OCI-LY3 (cell line): ENCODE measurements around the gene SRPK3.

ENCODE experiments used
- H2AFZ ChIP-seq: fragments of 200-600, 300-600 bp; shearing (Covaris generic); 2 replicates; pipeline ENCODE4 v1.6.0; 2014; ENCODE audit warnings: antibody characterized with exemption, low read depth, low read length
- H3K27ac ChIP-seq: fragments of 200-600, 300-600 bp; sonication (generic); 2 replicates; pipeline ENCODE4 v1.5.1; 2014; ENCODE audit warnings: mild to moderate bottlenecking, low read length, moderate library complexity, mixed read lengths
- H3K27me3 ChIP-seq: fragments of 200-600, 300-600 bp; sonication (generic); 2 replicates; pipeline ENCODE4 v1.6.1; 2014; ENCODE audit warnings: low read depth, low read length, mixed read lengths
- H3K36me3 ChIP-seq: fragments of 200-600, 300-600 bp; sonication (generic); replicated peaks from 2 replicates; pipeline ENCODE3; 2014; ENCODE audit warnings: low read depth, low read length, mixed read lengths
- H3K4me1 ChIP-seq: fragments of 300-600, 200-600 bp; sonication (generic); 2 replicates; pipeline ENCODE4 v1.6.1; 2014; ENCODE audit warnings: low read length, mixed read lengths
- H3K4me2 ChIP-seq: fragments of 200-600, 300-600 bp; sonication (generic); 2 replicates; pipeline ENCODE4 v1.6.1; 2014; ENCODE audit warnings: low read length, mixed read lengths
- H3K4me3 ChIP-seq: fragments of 300-600, 200-600 bp; sonication (generic); 2 replicates; pipeline ENCODE4 v1.5.1; 2014; ENCODE audit warnings: antibody characterized with exemption, mild to moderate bottlenecking, low read length, moderate library complexity
- H3K79me2 ChIP-seq: fragments of 300-600, 200-600 bp; shearing (Covaris generic); 2 replicates; pipeline ENCODE4 v1.6.1; 2014; ENCODE audit warnings: mild to moderate bottlenecking, low read length, mixed read lengths
- H3K9ac ChIP-seq: fragments of 300-600, 200-600 bp; shearing (Covaris generic); 2 replicates; pipeline ENCODE4 v1.6.0; 2014; ENCODE audit warnings: mild to moderate bottlenecking, low read length, moderate library complexity
- H3K9me3 ChIP-seq: fragments of 200-600, 300-600 bp; shearing (Covaris generic); 2 replicates; pipeline ENCODE4 v1.6.1; 2014; ENCODE audit warnings: low read length, mixed read lengths; ENCODE audit not compliant: insufficient read depth
- H4K20me1 ChIP-seq: fragments of 200-600, 300-600 bp; sonication (generic); 2 replicates; pipeline ENCODE4 v1.6.1; 2016; ENCODE audit warnings: low read length, mixed read lengths; ENCODE audit not compliant: insufficient read depth
- CTCF ChIP-seq: fragments of 200-600, 300-600 bp; sonication (generic); IDR thresholded peaks from 2 replicates; pipeline ENCODE4 v1.5.1; 2014; ENCODE audit warnings: antibody characterized with exemption, low read length, low read depth
- EZH2phosphoT487 ChIP-seq: fragments of 200-600 bp; shearing (Covaris generic); IDR thresholded peaks from 2 replicates; pipeline ENCODE4 v1.6.1; 2018; ENCODE audit warnings: antibody characterized with exemption, mixed run types, low read depth

Gene SRPK3

GRCh38 chrX:153772316-153773217 lies 8.3 kb upstream of the SRPK3 start:
- H3K4me1 ChIP-seq: no peaks in the 10 kb centered on the region
- H3K27ac ChIP-seq: no peak overlapping the region
- H3K9me3 ChIP-seq: no peaks in the 10 kb centered on the region
- H3K36me3 ChIP-seq: no peaks in the 10 kb centered on the region
- no peaks in the 10 kb centered on the region for H3K79me2 ChIP-seq
- TF ChIP-seq EZH2phosphoT487 (no peak), CTCF (no peak)
- H3K4me3 ChIP-seq: no peak overlapping the region
- H3K9ac ChIP-seq: no peak overlapping the region
- H3K4me2 ChIP-seq: no peak overlapping the region
- no peaks in the 10 kb centered on the region for H4K20me1 ChIP-seq
- no peak overlapping the region for H2AFZ ChIP-seq
- no peaks in the 10 kb centered on the region for H3K27me3 ChIP-seq

GRCh38 chrX:153773218-153773611 lies 7.6 kb upstream of the SRPK3 start:
- Histone ChIP-seq H3K4me2 (no peak overlapping the region), H3K4me1 (no peaks in the 10 kb centered on the region), H2AFZ (no peak overlapping the region), H4K20me1 (no peaks in the 10 kb centered on the region), H3K9me3 (no peaks in the 10 kb centered on the region), H3K79me2 (no peaks in the 10 kb centered on the region), H3K9ac (no peak overlapping the region), H3K4me3 (no peak overlapping the region), H3K27ac (no peak overlapping the region), H3K36me3 (no peaks in the 10 kb centered on the region), H3K27me3 (no peaks in the 10 kb centered on the region)
- TF ChIP-seq EZH2phosphoT487 (no peak), CTCF (no peak)

- no peak overlapping the region for H3K9ac ChIP-seq
- no peak overlapping the region for H3K27ac ChIP-seq
- no peaks in the 10 kb centered on the region for H3K36me3 ChIP-seq
- no peaks in the 10 kb centered on the region for H3K27me3 ChIP-seq
- no peaks in the 10 kb centered on the region for H3K4me1 ChIP-seq
- no peaks in the 10 kb centered on the region for H4K20me1 ChIP-seq
- H2AFZ ChIP-seq: no peak overlapping the region
- no peak overlapping the region for H3K4me3 ChIP-seq
- no peak overlapping the region for H3K4me2 ChIP-seq
- TF ChIP-seq EZH2phosphoT487 (no peak), CTCF (no peak)
- no peaks in the 10 kb centered on the region for H3K9me3 ChIP-seq
- no peaks in the 10 kb centered on the region for H3K79me2 ChIP-seq
These were observed 6.9 kb upstream of the SRPK3 start for GRCh38 chrX:153773741-153774575.
